A549 (cell line): ENCODE measurements around the gene GLDC.

Experiments
- CEBPB ChIP-seq, 2 experiments: fragments of >200 bp in 1 of 2; sonication (Bioruptor Twin) in 1 of 2; formaldehyde crosslinking in 1 of 2; IDR thresholded peaks; 2 replicates each; pipeline ENCODE4 v1.6.1; 2012 to 2016
- EP300 ChIP-seq, 2 experiments: fragments of >200 bp; sonication (Bioruptor Twin); formaldehyde crosslinking; IDR thresholded peaks; 2 replicates in 1 of 2; 3 replicates in 1 of 2; pipeline ENCODE4 v1.6.1; 2016 to 2017
- JUN ChIP-seq, 2 experiments: fragments of >200 bp; sonication (Bioruptor Twin); formaldehyde crosslinking; IDR thresholded peaks; 2 replicates in 1 of 2; 3 replicates in 1 of 2; pipeline ENCODE4 v1.6.1; 2016 to 2017

DNA sequence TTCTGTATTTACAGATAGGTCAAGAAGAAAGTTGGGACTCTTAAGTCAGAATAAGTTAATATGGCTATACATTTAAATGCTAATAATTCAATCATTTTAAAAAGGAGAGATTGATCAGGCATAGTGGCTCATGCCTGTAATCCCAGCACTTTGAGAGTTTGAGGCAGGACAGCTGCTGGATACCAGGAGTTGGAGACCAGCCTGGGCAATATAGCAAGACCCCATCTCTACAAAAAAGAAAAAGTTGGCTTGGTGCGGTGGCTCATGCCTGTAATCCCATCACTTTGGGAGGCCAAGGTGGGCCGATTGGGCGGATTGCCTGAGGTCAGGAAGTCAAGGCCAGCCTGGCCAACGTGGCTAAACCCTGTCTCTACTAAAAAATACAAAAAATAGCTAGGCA, 15.0 kb upstream of the GLDC start:
- TF ChIP-seq EP300 (IDR thresholded peaks at IDR 0.05), result no peak
- TF ChIP-seq CEBPB (IDR thresholded peaks at IDR 0.05), result no peak
- TF ChIP-seq JUN (IDR thresholded peaks at IDR 0.05), result no peak
